ENCODE data around the gene SLAMF9. TPM values are rescaled to one million over a fixed set of nuclear protein-coding genes. Genes with fewer than 3 reads are reported as not detected.

The SLAMF9 gene
- total RNA-seq, 1 experiment from 2014 or later: not detected

DNA sequence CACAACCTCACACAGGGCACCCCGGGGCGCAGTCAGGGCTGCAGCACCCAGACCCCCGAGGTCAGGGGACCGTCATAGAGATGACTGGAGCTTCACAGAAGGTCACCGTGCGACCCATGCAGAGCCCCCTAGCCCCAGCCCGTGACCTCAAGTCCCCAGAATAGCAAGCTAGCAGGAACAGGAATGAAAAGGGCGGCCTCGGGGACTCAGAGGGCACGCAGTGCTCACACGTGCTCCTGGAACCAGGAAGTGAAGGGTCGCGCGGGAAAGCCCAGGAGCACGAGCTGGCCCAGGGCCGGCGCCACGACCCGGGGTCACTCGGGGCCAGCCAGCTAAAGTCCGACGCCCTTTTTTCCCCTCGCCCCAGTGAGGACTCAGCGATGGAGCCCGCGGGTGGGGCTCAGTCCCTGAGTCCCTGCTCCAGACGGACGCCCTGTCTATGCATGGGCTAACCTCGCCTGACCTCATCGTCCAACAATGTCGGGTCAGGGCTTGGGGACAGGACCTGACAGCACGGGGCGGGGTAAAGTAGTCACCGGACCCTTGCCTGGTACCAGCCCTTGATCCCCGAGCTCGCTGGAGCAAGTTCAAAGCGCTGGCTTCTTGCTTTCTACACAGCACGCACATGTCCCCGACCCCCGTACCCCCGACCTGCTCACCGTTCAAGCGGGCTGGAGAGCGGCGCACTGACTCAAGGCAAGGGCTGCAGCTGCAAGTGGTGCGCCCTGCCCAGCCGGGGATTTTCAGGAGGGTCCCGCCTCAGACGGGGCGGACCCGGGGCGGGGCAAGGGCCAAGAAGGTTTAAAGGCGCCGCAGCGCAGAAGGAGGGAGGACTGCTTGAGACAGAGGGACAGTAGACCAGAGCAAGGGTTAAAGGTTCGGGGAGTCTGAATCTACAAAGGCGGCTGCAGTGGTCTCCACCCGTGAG is 29.0 kb downstream of the SLAMF9 start, which contains the start of gene TAGLN2 (continued):
- TF ChIP-seq PRDM15 (CRISPR knock-in tag; IDR thresholded peaks at IDR 0.05) (no peak), ZNF121 (CRISPR knock-in tag; IDR thresholded peaks at IDR 0.05) (no peak), GRHL2 (CRISPR knock-in tag; IDR thresholded peaks at IDR 0.05; ENCODE audit: insufficient replicate concordance, severe bottlenecking) (no peak), E2F4 (CRISPR knock-in tag; IDR thresholded peaks at IDR 0.05; ENCODE audit: borderline replicate concordance, low read depth) (no peak), SMAD3 (CRISPR knock-in tag; IDR thresholded peaks at IDR 0.05; ENCODE audit: borderline replicate concordance) (peak; percentile 47), MYBL2 (CRISPR knock-in tag; IDR thresholded peaks at IDR 0.05) (no peak), ETV6 (CRISPR knock-in tag; IDR thresholded peaks at IDR 0.05) (no peak), TEAD4 (CRISPR knock-in tag; IDR thresholded peaks at IDR 0.05) (peak; percentile 68; the same call in 1 of the 2 replicates), ERG (CRISPR knock-in tag; IDR thresholded peaks at IDR 0.05) (no peak), ZNF138 (CRISPR knock-in tag; conservative IDR thresholded peaks at IDR 0.05) (no peak), ZNF219 (CRISPR knock-in tag; IDR thresholded peaks at IDR 0.05; ENCODE audit: borderline replicate concordance) (peak; percentile 73; the same call in 1 of the 2 replicates), NFYB (CRISPR knock-in tag; conservative IDR thresholded peaks at IDR 0.05; ENCODE audit: low read depth) (no peak), ELF4 (CRISPR knock-in tag; IDR thresholded peaks at IDR 0.05; ENCODE audit: low read depth) (no peak)
- TF ChIP-seq, protein P1, sequence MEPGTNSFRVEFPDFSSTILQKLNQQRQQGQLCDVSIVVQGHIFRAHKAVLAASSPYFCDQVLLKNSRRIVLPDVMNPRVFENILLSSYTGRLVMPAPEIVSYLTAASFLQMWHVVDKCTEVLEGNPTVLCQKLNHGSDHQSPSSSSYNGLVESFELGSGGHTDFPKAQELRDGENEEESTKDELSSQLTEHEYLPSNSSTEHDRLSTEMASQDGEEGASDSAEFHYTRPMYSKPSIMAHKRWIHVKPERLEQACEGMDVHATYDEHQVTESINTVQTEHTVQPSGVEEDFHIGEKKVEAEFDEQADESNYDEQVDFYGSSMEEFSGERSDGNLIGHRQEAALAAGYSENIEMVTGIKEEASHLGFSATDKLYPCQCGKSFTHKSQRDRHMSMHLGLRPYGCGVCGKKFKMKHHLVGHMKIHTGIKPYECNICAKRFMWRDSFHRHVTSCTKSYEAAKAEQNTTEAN (CRISPR knock-in tag; IDR thresholded peaks at IDR 0.05): peak; percentile 29; the same call in 1 of the 2 replicates
- TF ChIP-seq, protein P2, sequence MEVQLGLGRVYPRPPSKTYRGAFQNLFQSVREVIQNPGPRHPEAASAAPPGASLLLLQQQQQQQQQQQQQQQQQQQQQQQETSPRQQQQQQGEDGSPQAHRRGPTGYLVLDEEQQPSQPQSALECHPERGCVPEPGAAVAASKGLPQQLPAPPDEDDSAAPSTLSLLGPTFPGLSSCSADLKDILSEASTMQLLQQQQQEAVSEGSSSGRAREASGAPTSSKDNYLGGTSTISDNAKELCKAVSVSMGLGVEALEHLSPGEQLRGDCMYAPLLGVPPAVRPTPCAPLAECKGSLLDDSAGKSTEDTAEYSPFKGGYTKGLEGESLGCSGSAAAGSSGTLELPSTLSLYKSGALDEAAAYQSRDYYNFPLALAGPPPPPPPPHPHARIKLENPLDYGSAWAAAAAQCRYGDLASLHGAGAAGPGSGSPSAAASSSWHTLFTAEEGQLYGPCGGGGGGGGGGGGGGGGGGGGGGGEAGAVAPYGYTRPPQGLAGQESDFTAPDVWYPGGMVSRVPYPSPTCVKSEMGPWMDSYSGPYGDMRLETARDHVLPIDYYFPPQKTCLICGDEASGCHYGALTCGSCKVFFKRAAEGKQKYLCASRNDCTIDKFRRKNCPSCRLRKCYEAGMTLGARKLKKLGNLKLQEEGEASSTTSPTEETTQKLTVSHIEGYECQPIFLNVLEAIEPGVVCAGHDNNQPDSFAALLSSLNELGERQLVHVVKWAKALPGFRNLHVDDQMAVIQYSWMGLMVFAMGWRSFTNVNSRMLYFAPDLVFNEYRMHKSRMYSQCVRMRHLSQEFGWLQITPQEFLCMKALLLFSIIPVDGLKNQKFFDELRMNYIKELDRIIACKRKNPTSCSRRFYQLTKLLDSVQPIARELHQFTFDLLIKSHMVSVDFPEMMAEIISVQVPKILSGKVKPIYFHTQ (CRISPR knock-in tag; IDR thresholded peaks at IDR 0.05): no peak
- TF ChIP-seq, protein P3, sequence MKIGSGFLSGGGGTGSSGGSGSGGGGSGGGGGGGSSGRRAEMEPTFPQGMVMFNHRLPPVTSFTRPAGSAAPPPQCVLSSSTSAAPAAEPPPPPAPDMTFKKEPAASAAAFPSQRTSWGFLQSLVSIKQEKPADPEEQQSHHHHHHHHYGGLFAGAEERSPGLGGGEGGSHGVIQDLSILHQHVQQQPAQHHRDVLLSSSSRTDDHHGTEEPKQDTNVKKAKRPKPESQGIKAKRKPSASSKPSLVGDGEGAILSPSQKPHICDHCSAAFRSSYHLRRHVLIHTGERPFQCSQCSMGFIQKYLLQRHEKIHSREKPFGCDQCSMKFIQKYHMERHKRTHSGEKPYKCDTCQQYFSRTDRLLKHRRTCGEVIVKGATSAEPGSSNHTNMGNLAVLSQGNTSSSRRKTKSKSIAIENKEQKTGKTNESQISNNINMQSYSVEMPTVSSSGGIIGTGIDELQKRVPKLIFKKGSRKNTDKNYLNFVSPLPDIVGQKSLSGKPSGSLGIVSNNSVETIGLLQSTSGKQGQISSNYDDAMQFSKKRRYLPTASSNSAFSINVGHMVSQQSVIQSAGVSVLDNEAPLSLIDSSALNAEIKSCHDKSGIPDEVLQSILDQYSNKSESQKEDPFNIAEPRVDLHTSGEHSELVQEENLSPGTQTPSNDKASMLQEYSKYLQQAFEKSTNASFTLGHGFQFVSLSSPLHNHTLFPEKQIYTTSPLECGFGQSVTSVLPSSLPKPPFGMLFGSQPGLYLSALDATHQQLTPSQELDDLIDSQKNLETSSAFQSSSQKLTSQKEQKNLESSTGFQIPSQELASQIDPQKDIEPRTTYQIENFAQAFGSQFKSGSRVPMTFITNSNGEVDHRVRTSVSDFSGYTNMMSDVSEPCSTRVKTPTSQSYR (CRISPR knock-in tag; IDR thresholded peaks at IDR 0.05): peak; percentile 67
- TF ChIP-seq, protein P4, sequence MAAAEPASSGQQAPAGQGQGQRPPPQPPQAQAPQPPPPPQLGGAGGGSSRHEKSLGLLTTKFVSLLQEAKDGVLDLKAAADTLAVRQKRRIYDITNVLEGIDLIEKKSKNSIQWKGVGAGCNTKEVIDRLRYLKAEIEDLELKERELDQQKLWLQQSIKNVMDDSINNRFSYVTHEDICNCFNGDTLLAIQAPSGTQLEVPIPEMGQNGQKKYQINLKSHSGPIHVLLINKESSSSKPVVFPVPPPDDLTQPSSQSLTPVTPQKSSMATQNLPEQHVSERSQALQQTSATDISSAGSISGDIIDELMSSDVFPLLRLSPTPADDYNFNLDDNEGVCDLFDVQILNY (CRISPR knock-in tag; IDR thresholded peaks at IDR 0.05): peak; percentile 76; the same call in 1 of the 2 replicates
